Right kidney (tissue), 1 donor: ENCODE data around the gene IL21R.
"Not testable (repeated sequence)": the region's sequence is repeated elsewhere in the genome, so short reads cannot be mapped to it uniquely, and the experiment has no call there.

Experiments
- DNase-seq: peaks from one replicate; pipeline ENCODE4 v3.0.0-alpha.2; 2016

The IL21R gene

GRCh38 chr16:27402569-27402963, 592 bp downstream of the IL21R start:
- no peak for DNase-seq

DNA sequence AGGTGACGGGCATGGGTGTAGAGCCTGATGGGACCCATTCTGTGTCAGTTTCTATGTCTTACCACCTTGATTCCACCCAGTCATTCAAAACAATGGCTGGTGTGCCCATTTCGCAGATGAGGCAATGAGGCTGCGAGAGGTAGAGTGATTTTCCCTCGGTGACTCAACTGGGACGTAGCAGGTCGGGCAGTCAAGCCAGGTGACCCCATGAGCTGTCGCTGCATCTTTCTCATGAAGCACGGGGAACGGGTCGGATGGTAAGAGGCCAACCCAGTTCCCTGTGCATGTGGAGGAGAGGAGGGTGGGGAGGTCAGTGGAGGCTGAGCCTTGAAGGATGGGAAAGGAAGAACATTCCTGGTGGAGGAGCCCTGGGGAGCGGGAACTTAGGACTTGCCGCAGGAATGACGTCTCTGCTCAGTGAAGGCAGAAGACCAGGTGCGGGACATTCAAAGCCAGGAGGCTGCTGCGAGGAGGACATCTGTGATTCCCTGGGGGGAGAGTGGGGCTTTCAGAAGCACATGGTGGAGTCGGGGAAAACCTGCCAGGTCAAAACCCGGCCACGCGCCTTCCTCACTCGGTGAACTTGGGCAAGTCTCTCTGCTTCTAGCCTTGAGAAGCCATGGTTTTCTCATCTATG, 1.1 kb downstream of the IL21R start:
- DNase-seq, result no peak

GRCh38 chr16:27403601-27403992, 1.6 kb downstream of the IL21R start:
- DNase-seq, result no peak

DNA sequence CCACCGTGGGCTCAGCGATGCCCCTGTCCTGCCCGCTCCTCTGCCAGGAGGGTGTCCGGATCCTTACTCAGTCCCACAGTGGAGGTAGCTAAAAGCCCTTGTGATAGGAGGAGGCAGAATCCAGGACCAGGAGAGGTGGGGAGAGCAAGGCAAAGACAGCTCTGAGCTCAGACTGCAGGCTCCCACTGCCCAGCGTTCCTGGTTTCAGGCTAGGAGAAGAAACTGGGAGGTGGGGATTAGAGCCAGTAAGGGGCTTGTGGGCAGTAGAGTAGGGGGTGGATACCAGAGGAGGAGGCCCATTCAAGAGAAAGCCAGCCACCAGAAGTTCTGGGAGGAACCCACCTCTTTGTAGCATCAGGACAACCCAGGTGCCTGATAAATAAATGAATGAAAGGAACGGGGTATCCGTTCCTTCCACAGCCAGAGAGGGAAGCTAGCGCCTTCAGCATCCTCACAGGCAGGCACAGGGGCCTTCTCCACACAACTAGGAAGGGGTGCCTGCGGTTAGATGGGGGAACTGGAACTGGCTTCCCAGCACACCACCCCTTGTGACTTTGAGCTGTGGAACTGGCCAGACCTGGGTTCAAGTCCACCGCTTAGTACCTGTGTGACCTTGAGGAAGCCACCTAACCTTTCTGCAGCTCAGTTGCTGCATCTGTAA, 2.3 kb downstream of the IL21R start:
- DNase-seq, result no peak

DNA sequence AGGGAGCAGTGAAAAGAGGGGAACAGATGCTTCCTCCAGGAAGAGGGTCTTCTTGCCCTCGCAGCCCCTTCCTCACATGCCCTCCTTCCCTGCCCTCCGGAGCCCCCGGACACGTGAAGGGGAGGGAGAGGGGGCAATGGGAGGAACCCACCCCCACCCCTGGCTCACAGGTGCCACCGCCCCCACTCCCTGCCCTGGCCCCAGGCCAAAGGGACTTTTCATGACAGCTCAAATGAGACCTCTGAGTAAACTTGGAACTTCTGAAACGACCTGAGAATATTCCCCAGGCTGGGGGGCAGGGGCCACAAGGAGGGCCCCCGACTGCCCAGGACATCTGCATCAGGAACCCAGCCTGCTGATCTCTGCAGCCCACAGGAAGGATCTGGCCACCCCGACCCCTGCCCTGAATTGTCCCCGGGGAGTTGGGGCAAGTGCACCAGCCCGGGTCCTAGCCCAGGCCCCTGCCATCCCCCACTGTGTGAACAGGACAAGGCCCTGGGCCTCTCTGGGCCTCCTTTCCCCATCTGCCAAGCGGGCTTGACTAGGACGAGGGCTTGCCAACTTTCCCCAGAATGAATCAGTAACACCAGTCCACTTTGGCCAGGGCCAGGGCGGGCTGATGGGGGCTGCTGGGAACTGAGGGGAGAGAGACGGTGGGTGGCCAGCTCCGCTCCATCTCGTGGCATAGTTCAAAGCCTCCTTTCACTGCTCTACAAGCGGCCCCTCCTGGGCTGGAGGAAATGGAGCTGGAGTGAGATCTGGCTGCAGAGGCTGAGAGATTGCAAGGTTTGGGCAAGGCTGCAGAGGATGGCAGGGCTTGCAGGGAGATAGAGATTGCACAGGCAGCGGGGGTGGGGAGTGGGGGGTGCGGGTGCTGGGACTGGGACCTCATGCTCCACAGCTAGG, 3.8 kb downstream of the IL21R start:
- DNase-seq, result no peak

DNA sequence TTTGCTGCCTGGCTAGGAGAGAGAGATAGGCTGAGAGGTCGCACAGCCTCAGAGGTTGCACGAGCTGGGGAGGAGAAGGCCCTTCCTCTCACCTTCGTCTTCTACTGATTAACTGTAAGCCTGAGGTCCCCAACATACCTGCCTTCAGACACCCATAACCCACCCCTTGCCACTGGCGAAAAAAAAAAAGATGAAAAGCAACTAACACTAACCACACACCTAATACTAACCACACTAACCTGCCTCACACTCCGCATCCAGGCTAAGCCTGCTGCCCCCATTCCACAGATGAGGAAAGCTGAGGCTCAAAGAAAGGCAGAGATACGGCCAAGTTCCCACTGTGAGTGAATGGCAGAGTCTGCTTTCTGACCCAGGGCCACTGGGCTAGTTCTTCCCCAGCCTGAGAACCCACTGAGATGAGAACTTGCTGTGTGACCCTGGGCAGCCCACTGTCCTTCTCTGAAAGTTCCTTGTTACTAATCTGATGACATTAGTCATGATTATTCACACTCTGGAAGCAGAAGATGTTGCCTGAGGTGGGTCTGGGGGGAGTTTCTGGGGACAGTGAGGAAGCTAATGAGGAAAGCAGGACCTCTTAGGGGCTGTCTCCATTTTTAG, 4.6 kb downstream of the IL21R start:
- DNase-seq, result no peak

- DNase-seq, result no peak
Measured at GRCh38 chr16:27407133-27407532, 5.2 kb downstream of the IL21R start.

DNA sequence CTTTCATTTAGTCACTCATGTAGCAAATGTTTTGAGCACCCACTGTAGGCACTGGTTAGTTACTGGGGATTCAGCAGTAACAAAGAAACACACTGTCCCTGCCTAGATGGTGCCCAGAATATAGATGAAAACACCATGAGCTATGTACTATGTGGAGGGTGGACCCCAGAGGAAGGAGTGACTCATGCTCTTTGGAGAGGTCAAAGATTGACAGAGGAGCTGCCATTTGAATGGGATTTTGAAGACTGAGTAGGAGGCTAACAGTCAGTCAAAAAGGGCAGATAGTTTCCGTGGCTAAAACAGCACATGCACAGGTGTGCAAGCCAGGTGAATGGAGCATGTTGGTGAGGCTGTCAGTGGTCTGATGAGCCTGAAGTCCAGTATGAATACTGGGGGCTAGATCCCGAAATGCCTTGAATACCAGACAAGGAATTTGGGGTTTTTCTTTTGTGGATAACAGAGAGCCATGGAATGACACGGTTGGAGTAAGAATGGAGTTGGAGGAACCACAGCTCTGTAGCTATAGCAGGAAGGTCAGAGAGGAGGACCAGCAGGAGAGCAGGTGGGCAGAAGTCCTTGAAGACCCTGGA, 6.1 kb downstream of the IL21R start:
- no peak for DNase-seq

- no peak for DNase-seq
Measured at GRCh38 chr16:27408602-27409031, 6.6 kb downstream of the IL21R start.

GRCh38 chr16:27409958-27410357, 8.0 kb downstream of the IL21R start:
- not testable (repeated sequence) for DNase-seq

DNA sequence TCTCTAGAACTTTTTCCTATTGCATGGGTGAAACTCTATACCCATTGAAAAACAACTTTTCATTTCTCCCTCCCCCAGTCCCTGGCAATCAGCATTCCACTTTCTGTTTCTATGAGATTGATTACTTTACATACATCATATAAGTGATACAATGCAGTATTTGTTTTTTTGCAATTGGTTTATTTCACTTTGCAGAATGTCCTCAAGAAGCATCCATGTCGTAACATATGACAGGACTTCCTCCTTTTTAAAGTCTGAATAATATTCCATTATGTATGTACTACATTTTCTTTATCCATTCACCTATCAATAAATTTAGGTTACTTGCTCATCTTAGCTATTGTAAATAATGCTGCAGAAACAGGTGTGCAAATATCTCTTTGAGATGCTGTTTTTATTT, 8.8 kb downstream of the IL21R start:
- DNase-seq, result no peak

DNA sequence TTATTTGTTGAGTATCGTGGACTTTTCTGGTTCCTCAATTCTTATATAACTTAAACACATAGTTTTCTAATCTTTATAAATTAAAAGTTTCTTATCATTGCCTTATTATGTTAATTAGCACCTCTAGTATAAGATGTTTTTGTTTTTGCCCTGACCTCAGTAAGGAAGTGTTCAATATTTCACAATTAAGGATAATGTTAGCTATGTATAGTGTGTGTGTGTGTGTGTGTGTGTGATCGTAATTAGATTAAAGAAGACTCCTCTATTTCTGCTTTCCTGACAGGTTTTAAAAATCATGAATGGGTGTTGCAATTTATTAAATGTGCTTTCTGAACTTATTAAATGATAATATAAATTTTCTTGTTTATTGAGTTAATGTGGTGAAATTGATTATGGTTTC, 12.0 kb downstream of the IL21R start:
- no peak for DNase-seq

GRCh38 chr16:27414788-27415431, 12.9 kb downstream of the IL21R start:
- no peak for DNase-seq

- DNase-seq, result no peak
Measured at GRCh38 chr16:27417047-27417671, 15.2 kb downstream of the IL21R start.

DNA sequence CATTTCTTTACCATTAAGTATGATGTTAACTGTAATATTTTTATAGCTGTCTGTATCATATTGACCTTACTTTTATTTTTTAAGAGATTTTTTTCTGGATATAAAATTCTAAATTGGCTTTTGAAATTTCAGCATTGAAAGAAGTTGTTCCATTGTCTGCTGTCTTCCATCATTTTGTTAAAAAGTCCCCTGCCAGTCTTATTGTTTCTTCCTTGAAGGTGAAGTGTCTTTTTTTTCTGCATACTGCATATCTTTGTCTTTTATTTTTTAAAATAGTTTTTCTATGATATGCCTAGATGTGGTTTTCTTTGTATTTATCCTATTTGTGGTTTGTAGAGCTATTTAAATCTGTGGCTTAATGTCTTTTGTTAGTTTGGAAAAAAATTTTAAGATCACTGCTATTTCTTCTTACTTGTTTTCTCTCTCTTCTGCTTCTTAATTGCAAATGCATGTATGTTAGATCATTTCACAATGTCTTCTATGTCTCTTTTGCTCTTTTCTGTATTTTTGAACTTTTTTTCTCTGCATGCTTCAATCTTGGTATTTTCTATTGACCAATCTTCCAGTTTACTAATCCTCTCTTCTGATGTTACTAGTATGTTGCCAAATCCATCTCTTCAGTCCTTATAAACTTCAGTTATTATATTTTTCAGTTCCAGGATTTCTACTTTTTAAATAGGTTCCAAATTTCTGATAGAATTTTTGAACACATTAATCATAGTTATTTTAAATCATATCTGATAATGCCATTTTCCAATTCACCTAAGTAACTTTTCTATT, 20.2 kb downstream of the IL21R start:
- no peak for DNase-seq

DNA sequence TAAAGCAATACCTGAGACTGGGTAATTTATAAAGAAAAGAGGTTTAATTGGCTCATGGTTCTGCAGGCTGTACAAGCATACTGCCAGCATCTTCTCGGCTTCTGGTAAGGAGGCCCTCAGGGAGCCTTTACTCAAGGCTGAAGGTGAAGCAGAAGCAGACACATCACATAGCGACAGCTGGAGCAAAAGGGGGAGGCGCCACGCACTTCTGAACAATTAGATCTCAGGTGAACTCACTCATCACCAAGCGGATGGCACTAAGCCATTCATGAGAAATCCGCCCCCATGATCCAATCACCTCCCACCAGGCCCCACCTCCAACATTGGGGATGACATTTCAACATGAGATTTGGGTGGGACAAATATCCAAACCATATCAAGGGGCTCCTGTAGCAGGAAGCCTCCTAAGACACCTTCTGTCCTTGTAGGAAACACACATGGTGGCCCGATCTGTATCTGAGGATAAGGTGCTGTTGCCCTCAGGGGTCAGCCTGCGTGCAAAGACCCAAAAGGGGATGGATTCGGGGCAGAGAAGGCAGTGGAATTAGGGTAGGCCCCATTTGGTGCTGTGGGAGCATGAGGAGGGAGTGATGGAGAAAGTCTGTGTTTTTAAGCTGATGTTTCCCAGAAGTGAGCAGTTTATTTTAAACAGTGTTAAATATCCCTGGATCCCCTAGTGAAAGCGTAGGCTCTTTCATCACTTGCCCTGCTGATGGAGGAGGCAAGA, 23.0 kb downstream of the IL21R start:
- no peak for DNase-seq

- no peak for DNase-seq
Measured at GRCh38 chr16:27425961-27426360, 24.0 kb downstream of the IL21R start.

DNA sequence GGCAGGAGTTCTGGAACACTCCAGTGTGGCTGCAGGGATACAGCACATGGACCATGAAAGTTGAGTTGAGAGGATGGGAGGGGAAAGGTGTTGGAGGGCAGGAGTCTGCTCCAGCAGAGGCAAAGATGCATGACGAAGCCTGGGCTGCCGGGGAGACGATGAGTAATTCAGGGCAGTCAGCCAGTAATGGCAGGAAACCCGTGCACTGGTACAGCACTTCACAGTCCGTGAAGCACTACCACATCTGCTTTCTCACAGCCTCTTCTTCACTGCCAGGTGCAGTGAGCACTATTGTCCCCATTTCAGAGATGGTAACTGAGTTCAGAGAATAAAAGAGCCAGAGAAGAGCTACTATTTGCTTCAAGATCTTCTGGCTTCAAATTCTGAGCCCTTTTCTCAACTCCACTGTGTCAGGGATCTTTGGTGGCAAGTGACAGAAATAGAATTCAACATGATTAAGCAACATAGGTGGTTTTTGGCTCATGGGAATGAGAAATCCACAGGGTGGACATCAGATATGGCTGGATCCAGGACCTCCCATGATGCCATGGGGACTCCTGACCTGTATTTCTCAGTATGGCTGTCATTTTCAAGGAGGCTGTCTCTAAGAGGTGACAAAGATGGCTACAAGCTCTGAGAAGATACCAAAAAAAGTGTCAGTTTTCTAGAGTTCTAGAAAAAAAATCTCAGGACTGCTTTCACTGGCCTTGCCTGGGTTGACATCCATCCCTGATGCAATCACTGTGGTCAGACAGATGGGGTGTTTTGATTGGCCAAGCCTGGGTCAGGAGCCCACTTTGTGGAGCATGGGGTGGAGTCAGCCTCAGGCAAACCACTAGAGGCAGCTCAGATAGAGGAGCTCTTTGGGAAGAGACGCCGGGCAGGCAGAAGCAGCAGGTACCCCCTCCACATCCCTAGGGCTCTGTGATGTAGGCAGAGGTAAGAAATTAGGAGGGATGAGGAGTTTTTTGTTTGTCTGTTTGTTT, 24.7 kb downstream of the IL21R start:
- no peak for DNase-seq

DNA sequence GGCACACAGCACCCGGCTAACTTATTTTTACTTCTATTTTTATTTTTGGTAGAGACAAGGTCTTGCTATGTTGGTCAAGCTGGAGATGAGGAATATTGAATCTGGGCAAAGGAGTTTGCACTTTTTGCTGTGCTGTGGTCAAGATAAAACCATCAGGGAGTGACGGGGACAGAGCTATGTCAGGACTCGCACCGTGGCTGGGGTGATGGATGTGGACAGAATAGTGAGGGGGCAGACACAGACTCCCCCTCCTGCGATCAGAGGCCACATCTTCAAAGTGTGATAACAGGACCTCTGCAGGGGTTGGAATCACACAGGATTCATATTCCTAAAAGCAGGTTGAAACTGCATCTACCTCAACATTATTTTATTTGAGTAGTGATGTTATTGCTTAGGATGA, 25.6 kb downstream of the IL21R start:
- DNase-seq, result no peak
